HG02678 (cell line): ENCODE results near the gene NINJ1.

ENCODE experiments used
- ATAC-seq: cut with Tn5 transposase; IDR thresholded peaks from one replicate; pipeline ENCODE4 v1.9.1; 2021; ENCODE audit warnings: mild to moderate bottlenecking, moderate library complexity; ENCODE audit not compliant: unreplicated experiment

Gene NINJ1

DNA sequence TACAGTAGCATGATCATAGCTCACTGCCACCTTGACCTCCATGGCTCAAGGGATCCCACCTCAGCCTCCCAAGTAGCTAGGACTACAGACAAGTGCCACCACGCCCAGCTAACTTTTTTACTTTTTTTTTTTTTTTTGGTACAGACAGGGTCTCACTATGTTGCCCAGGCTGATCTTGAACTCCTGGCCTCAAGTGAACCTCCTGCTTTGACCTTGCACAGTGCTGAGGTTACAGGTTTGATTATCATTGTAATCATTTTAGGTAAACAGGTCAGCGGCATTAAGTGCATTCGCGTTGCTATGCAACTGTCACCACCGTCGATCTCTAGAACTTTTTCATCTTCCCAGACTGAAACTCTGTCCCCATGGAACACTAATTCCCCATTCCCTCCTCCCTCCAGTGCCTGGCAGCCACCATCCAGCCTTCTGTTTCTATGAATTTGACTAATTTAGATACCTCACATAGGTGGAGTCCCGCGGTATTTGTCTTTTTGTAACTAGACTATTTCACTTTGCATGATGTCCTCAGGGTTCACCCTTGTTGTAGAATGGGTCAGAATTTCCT is 43.9 kb downstream of the NINJ1 start:
- no peak for ATAC-seq

DNA sequence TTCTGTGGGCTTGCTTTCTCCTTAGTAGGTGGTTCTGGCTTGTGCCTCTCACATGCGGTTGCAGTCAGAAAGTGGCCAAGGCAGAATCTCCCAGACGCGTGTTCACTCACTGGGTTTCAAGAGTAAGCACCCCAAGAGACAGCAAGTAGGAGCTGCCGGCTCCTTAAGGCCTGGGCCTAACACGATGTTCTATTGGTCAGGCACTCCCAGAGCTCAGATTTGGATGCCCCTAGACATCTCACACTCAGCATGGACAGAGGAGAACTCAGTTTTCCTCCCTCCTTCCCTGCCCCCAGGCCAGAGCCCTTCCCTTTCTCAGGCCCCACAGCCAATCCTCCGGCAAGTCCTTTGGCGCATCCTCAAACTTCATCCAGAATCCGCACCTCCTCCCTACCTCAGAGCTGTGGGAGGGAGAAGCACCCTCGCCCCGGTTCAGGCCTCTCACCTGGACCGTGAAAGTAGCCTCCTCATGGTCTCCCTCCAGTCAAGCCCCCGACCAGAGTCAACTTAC is 44.5 kb downstream of the NINJ1 start:
- no peak for ATAC-seq

DNA sequence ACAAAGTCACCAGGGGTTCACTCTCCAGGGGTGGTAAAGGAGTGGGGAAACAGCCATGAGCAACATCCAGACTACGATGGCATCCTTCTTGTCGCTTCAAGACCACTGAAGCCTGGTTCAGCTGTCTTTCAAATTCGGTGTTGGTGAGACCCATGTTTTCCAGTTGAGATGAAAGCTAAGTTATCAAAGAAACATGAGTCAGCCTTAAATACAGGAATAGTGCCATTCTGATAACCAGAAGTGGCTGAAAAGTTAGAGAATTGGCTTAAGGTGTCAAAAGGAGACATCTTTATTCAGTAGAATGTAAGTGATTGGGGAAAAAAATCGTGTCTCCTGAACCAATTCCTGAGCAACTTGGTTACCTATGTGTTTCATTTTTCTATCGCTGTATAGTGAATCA is 45.0 kb downstream of the NINJ1 start:
- ATAC-seq, result no peak

DNA sequence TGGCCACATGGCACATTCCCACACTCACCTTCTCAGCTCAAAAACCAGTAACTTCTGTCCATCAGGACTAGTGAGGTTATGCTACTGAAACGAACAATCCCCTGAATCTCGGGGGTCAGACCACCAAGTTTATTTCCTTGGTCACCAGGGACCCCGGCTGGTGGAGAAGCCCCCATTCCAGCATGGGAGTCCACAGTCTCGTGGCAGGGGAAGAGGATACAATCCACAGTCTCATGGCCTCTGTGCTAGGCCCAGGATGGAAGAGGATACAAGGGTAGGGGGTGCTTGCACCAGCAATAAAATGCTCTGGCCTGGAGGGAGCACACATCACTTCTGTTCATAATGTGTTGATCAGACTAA is 45.4 kb downstream of the NINJ1 start:
- ATAC-seq, result no peak

DNA sequence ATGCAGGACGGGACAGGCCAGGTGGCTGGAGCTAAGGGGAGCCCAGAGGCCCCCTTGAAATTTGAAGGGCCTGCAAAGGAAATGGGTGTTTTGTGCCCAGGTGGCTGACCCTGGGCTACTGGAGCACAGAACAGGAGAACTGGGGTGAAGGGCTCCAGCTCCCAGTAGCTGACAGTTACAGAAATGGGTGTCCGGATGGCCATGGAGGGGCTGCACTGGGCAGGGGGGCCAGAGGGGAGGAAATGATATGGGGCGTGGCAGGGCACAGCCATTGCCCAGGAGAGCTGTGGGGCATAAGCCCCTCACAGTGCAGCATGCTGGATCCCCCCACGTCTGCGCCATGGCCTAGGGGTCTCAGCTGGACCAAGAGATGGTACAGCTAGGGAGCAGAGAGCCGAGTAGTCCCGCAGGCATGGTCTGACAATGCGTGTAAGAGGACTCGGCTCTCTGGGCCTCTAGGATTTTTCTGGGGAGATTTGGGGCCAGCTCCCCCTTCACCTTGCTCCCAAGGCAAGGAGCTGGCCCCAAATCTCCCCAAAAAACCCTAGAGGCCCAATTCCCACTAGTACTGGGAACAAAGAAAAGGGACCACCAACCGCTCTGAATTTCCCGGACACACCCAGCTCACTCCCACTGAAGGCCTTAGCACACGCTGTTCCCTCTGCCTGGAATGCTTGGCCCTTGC is 45.9 kb downstream of the NINJ1 start:
- ATAC-seq, result no peak

DNA sequence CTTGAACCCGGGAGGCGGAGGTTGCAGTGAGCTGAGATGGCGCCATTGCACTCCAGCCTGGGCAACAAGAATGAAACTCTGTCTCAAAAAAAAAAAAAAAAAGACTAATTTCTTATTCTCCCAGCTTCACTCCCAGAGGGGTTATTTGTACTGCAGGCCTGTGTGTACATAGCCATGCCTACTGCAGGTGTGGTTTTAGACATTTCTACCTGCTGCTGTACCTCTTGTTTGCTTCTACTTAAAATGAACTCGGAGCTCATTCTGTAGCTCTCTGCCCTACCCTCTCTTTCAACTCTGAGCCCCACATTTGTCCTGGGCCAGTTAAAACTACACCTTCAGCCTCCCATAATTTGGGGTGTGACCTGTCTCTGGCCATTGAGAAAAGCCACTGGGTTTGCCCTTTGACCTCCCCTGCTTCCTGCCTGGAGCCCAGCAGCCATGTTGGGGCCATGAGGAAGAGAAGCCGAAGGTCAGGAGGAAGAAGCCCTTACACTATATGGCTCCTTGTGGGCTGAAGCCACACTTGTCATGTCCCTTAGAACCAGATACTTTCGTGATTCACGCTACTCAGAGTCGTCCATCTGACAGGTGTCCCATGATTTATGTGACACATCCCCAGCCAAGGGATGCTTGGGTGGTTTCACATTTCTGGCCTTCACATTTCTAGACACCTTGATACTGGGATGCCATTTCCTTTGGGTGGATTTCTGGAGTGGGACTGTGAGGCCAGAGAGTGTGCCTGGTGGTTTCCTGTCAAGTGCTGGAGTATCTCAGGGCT is 47.4 kb downstream of the NINJ1 start:
- ATAC-seq, result no peak

DNA sequence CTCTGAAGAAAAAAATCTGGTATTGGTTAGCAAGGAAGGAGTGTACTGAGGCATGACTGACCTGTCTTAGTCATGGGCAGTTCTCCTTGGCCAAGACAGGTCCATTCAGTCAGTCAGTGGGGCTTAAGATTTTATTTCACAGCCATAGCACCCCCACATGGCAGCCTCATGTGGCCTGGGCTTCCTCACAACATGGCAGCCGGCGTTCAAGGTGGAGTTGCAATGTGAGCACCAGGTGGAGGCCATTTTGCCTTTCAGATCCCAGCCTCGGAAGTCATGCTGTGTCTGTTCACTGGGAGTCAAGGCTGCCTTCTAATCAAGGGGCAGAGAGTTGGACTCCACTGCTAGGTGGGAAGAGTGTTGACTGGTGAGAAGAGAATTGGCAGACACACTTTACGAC is 48.4 kb downstream of the NINJ1 start:
- no peak for ATAC-seq

DNA sequence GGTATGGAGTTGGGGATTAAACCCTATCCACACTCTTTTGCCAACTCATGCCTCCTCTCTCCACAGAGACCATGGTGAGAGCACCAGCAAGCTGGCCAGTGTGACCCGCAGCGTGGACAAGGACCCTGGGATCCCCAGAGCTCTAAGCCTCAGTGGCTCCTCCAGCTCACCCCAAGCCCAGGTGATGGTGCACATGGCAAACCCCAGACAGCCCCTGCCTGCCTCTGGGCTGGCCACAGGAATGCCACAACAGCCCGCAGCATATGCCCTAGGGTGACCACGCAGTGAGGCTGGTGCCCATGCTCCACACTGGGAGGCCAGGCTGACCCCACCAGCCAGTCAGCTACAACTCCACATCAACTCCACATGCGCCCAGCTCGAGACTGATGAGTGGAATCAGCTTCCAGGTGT is 49.6 kb downstream of the NINJ1 start:
- ATAC-seq, result no peak

DNA sequence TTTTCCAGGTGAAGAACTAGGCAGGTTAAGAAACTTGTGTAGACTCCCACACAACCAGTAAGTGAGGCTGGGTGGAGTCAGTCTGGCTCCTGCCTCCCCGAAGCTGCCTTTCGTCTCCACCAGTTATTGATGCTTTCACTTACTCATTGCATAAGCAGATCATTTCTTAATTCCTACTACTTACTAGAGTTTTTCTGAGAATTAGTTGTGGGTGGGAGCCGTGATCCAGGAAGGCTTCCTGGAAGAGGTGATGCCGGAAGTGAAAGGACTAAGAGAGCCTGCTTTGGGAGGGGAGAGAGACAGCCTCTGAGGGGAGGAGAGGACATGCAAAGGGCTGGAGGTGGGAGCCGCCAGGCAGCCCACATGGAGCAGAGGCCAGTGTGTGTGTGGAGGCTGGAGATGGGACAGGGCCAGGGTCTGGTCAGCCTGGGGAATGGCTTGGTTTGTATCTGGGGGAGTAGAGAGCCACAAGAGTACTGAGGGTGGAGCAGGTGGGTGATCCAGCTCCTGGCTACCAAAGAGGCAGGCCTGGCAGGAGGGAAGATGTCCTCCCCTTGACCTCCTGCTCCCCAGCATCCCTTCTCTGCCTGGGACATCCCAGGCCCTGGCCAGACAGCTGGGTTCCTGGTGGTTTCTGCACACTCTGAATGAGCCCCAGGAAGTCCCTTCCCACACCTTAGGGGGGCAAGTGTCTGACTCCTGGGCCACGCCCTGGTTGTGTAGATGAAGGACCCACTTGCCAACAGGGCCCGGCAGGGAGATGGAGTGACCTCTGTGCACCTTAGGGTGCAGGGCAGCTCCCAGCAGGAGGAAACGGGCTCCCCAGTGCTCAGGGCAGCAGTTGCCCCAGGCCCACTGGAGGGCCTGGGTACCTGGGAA is 50.2 kb downstream of the NINJ1 start:
- no peak for ATAC-seq

DNA sequence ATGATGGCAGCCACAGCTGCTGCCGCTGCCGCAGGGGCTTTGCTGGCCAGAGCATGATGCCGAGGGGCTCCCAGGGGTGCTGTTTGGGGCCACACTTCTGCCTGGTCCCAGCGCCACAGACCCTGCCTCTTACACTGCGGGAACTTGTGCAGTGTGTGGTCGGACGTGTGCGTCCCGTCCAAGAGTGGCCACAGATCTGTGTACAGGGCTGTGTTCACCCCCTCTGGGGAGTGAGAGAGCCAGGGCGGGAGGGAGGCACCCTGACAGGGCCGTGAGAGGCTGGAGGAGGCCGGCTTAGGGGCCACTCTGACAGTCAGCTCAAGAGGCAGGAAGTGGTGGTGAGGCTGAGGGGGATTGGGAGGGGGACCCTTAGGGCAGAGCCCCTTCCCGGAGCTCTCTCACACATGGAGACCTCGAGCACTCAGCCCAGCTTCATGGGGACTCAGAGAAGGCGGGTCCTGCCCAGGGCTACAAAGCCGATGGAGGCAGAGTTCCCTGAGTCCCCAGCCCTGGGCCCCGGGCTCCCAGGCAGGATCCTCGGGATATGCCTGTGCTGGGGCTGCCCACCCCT is 51.1 kb downstream of the NINJ1 start:
- no peak for ATAC-seq

DNA sequence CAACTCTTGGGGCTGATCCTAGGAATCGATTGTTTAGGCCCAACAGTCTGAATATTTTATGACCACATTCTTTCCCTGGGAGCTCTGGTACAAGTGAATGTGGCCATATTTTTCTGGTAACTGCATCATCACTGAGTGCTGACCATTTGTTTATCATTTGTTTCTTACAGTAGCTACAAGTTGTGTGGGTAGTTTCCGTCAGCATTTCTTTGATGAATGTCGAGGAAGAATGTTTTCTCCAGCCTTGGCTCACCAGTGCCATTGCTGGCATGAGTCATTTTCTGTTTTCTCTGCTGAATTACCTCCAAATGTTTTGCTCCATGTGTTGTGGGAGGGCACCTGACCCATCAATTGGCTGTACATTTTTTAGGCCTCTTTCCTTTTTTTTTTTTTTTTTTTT is 52.1 kb downstream of the NINJ1 start:
- no peak for ATAC-seq

DNA sequence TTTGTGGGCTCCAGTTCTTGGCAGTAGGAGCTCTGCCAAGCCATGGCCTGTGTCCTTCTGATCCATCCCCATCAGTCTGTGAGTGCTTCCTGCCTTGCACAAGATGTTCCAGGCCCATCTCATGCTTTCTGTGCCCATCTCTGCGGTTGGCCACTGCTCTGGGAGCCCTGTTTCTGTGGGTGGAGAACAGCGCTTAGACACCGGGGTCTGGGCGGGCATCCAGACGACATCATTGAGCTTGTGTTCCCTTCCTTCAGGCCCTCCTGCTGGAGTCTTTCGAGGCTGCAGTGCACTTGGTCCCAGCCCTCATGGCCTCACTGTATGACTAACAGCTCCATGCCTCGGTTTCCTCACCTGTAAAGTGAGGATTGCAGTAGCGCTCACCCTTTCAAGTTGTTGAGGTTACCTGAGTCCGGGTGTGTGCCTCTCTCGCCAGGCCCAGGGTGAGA is 52.9 kb downstream of the NINJ1 start:
- ATAC-seq, result no peak

DNA sequence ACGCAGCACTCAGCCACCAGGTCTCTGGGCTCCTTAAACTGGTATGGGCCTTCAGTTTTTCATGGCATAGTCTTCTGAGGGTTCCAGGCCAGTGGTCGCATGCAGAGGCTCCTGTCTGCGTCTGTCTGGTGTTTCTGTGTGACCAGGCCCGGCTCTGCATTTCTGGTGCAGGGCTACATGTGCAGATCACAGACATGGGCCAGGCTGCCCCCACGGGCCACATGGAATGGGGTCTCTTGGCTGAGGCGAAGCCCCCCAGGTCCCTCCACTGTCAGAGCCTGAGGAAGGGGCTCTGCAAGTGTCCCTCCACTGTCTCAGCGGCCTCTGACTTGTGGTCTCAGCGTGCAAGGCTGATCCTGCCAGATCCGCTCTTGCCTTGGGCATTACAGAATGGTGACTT is 53.6 kb downstream of the NINJ1 start:
- ATAC-seq, result no peak

DNA sequence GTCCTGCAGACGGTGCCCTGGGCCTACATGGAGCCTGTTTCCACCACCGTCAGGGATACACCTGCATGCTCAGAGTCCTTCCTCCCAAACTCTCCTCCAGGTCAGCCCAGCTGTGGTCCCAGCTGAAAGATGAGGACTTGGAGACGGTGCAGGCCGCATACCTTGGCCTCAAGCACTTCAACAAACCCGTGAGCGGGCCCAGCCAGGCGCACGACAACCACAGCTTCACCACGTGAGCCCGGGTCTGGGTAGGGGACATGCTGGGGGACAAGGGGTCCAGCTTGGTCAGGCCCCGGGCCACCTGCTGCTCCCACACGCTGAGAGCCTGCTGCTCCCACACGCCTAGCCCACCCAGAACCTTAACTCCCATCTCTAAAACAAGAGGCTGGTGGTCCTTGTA is 54.7 kb downstream of the NINJ1 start:
- ATAC-seq, result no peak

DNA sequence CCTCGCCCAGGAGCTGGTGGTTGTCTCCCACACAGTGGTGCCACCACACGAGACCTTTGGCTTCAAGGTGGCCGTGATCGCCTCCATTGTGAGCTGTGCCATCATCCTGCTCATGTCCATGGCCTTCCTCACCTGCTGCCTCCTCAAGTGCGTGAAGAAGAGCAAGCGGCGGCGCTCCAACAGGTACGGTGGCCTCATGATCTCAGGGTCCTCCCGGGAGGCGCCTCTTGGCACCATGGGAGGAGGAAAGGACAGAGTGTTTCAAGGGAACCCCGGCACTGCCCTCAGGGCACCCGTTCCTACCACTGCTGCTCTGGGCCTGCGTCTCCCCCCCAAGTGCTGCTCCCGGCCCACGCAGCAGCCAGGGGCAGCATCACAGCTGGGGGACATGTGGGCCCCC is 56.2 kb downstream of the NINJ1 start:
- ATAC-seq, result no peak

DNA sequence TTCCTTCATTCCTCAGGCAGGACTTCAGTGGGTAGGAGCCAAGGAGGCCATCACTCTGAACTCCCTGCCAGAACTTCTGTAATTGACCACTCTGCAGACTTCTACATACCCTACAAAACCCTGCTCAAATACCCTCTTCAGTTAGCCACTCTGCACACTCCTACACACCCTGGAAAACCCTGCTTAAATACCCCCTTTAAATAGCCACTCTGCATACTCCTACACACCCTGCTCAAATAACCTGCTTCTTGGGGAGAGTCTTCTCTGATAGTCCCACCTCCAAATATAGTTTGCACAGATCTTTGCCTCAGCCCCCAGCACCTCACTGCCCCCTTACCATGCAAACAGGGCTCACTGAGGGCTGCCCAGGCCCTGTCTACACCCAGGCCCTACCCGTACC is 56.7 kb downstream of the NINJ1 start:
- ATAC-seq, result no peak

DNA sequence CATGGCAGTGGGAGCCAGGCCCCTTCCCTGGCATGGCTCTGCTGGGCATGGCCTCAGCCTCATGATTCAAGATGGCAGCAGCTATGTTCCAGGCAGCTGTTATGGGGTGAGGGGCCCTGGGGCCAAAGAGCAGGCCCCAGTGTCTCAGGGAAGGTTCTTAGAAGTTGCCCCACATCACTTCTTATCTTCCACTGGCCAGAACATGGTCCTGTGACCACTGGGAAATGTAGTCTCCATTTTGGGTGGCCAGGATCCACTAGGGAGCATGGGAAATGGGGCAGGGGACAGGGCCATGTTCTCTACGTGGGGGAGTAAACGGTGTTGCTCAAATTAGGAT is 57.3 kb downstream of the NINJ1 start:
- ATAC-seq, result no peak

DNA sequence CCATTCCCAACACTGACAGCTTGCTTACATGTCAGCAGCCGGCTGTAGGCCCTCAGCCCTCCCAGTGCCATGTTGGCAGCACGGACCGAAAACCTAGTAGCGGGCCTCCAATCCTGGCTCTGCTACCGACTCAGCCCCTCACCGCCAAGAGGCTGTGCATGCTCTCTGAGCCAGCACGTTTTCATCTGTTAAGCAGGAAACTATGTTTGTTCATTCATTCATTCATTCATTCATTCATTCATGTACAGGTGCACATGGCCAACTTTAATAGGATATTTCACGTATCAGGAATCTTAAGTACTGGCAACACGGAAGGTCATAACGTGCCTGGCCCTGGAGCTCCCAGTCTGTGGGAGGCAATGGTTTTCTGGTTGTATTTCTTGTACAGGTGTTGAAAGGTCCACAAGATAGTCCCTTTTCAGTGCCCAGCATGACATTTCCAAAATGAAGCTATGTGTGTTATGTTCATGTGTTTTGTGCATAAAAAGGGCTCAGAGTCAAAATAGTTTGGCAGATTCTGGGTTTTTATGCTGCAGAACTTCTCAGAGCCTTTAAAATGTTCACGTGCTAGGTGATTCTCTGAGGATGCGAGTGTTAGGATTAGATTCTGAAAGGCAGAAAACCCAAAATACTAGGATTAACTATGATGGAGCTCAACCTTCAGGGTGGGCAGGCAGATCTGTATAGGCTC is 57.8 kb downstream of the NINJ1 start:
- no peak for ATAC-seq

DNA sequence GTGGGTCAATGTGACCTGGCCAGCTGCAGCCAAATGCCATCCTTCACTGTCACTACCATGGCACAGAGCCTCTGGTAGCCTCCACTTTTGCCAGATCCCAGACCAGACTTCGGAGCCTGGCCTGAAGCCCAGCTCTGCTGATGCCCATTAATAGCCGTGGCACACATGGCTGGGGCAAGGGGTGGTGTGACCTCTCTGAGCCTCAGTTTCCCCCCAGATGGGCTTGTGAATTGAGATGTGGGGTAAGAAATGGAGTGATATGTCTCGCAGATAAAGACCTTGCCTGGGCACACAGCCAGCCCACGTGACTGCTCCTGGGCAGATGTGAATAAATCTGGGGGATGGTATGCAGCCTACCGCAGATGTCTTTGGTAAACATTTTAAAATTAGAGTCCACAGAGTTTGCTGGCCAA is 61.7 kb downstream of the NINJ1 start:
- no peak for ATAC-seq
